Mesendoderm (in vitro differentiated cells): Measurements from ENCODE around the gene PLEKHA1.

Source experiments
- DNase-seq: peaks from one replicate; pipeline ENCODE4 v3.0.0; 2013
- H2AK5ac ChIP-seq: 2 replicates; pipeline ENCODE4 v1.6.1; 2013; ENCODE audit warnings: low read length, inconsistent platforms
- H2BK120ac ChIP-seq: 2 replicates; pipeline ENCODE4 v1.6.1; 2013; ENCODE audit warnings: low read depth, mild to moderate bottlenecking, low read length, moderate library complexity, mixed read lengths
- H2BK15ac ChIP-seq: replicated peaks from 2 replicates; pipeline ENCODE4 v1.6.1; 2013; ENCODE audit warnings: low read depth, mild to moderate bottlenecking, moderate library complexity
- H2BK5ac ChIP-seq: 2 replicates; pipeline ENCODE4 v1.6.1; 2013; ENCODE audit warnings: low read length, inconsistent platforms
- H3K18ac ChIP-seq: 2 replicates; pipeline ENCODE4 v1.6.1; 2013; ENCODE audit warnings: mild to moderate bottlenecking, low read length, mixed read lengths
- H3K23ac ChIP-seq: one replicate; pipeline ENCODE4 v1.6.1; 2013; ENCODE audit warnings: low read length
- H3K27ac ChIP-seq: 2 replicates; pipeline ENCODE4 v1.5.1; 2013; ENCODE audit warnings: low read depth, mild to moderate bottlenecking, inconsistent platforms, low read length, moderate library complexity
- H3K27me3 ChIP-seq: 2 replicates; pipeline ENCODE4 v1.6.1; 2013; ENCODE audit warnings: low read length, control low read depth, mild to moderate bottlenecking, inconsistent platforms; ENCODE audit not compliant: insufficient read depth, poor library complexity
- H3K36me3 ChIP-seq: 2 replicates; pipeline ENCODE4 v1.6.1; 2013; ENCODE audit warnings: low read length, inconsistent platforms; ENCODE audit not compliant: control insufficient read depth, insufficient read depth
- H3K4ac ChIP-seq: one replicate; pipeline ENCODE4 v1.6.1; 2013; ENCODE audit warnings: low read depth, mild to moderate bottlenecking, low read length, moderate library complexity
- H3K4me1 ChIP-seq: 2 replicates; pipeline ENCODE4 v1.6.1; 2013; ENCODE audit warnings: low read depth, low read length, inconsistent platforms; ENCODE audit not compliant: control insufficient read depth
- H3K4me2 ChIP-seq: 2 replicates; pipeline ENCODE4 v1.6.1; 2013; ENCODE audit warnings: low read length
- H3K4me3 ChIP-seq: 2 replicates; pipeline ENCODE4 v1.5.1; 2013; ENCODE audit warnings: mild to moderate bottlenecking, low read length
- H3K56ac ChIP-seq: one replicate; pipeline ENCODE4 v1.6.1; 2013; ENCODE audit warnings: low read length
- H3K79me1 ChIP-seq: 2 replicates; pipeline ENCODE4 v1.6.1; 2013; ENCODE audit warnings: low read length, inconsistent platforms
- H3K79me2 ChIP-seq: 2 replicates; pipeline ENCODE4 v1.6.1; 2013; ENCODE audit warnings: mild to moderate bottlenecking, low read length; ENCODE audit not compliant: control insufficient read depth, insufficient read depth
- H3K9ac ChIP-seq: 2 replicates; pipeline ENCODE4 v1.6.1; 2013; ENCODE audit warnings: low read length, inconsistent platforms
- H4K5ac ChIP-seq: one replicate; pipeline ENCODE4 v1.6.1; 2013; ENCODE audit warnings: low read length
- H4K8ac ChIP-seq: one replicate; pipeline ENCODE4 v1.6.1; 2013; ENCODE audit warnings: low read depth, mild to moderate bottlenecking, control low read depth, low read length, moderate library complexity
- WGBS: extraction: QIAGEN DNeasy Blood & Tissue Kit; methylation state at CpG from one replicate; pipeline ENCODE4 v1.1.7; 2013; ENCODE audit warnings: low lambda C conversion rate, missing lambda C conversion rate; ENCODE audit not compliant: insufficient coverage; ENCODE audit errors: extremely low coverage; 5-methylcytosine and 5-hydroxymethylcytosine counted together

The PLEKHA1 gene

GRCh38 chr10:122445469-122445868, 71.0 kb downstream of the PLEKHA1 start:
- H3K4ac ChIP-seq = no peak overlapping the region
- no peak overlapping the region for H3K27ac ChIP-seq
- H2BK15ac ChIP-seq = no peak overlapping the region
- no peak overlapping the region for H3K23ac ChIP-seq
- H2BK5ac ChIP-seq = no peak overlapping the region
- no peaks in the 10 kb centered on the region for H3K79me2 ChIP-seq
- H4K5ac ChIP-seq = no peak overlapping the region
- no peaks in the 10 kb centered on the region for H3K36me3 ChIP-seq
- DNase-seq = no peak
- no peaks in the 10 kb centered on the region for H3K27me3 ChIP-seq
- H3K4me3 ChIP-seq = no peak overlapping the region
- no CpG with 5 or more reads among the region's 1 CpG for WGBS
- no peak overlapping the region for H3K9ac ChIP-seq
- no peak overlapping the region for H3K18ac ChIP-seq
- no peaks in the 10 kb centered on the region for H3K4me1 ChIP-seq
- H3K79me1 ChIP-seq = no peaks in the 10 kb centered on the region
- H4K8ac ChIP-seq = no peak overlapping the region
- H2BK120ac ChIP-seq = no peak overlapping the region
- no peak overlapping the region for H3K56ac ChIP-seq
- no peak overlapping the region for H3K4me2 ChIP-seq
- no peak overlapping the region for H2AK5ac ChIP-seq

- DNase-seq = no peak
- no peaks in the 10 kb centered on the region for H3K36me3 ChIP-seq
- H3K9ac ChIP-seq = no peak overlapping the region
- H3K4me3 ChIP-seq = no peak overlapping the region
- no peak overlapping the region for H3K27ac ChIP-seq
- no peaks in the 10 kb centered on the region for H3K4me1 ChIP-seq
- no peak overlapping the region for H3K23ac ChIP-seq
- H4K8ac ChIP-seq = no peak overlapping the region
- H2BK120ac ChIP-seq = no peak overlapping the region
- H4K5ac ChIP-seq = no peak overlapping the region
- no peak overlapping the region for H3K18ac ChIP-seq
- H2BK15ac ChIP-seq = no peak overlapping the region
- no peaks in the 10 kb centered on the region for H3K27me3 ChIP-seq
- H2BK5ac ChIP-seq = no peak overlapping the region
- H3K56ac ChIP-seq = no peak overlapping the region
- H3K4me2 ChIP-seq = no peak overlapping the region
- no peak overlapping the region for H2AK5ac ChIP-seq
- H3K4ac ChIP-seq = no peak overlapping the region
- H3K79me1 ChIP-seq = no peaks in the 10 kb centered on the region
- H3K79me2 ChIP-seq = no peaks in the 10 kb centered on the region
Observed at GRCh38 chr10:122445904-122446303, 71.4 kb downstream of the PLEKHA1 start.

- no CpG with 5 or more reads among the region's 2 CpGs for WGBS
- H3K36me3 ChIP-seq = no peaks in the 10 kb centered on the region
Observed at GRCh38 chr10:122446668-122447423, 72.3 kb downstream of the PLEKHA1 start.

GRCh38 chr10:122448600-122448999, 74.1 kb downstream of the PLEKHA1 start:
- Histone ChIP-seq H3K79me1 (no peaks in the 10 kb centered on the region), H3K4ac (no peak overlapping the region), H2BK5ac (no peak overlapping the region), H3K36me3 (no peaks in the 10 kb centered on the region), H2BK15ac (no peak overlapping the region), H2BK120ac (no peak overlapping the region), H4K5ac (no peak overlapping the region), H3K9ac (no peak overlapping the region), H3K4me2 (no peak overlapping the region), H3K4me1 (no peaks in the 10 kb centered on the region), H3K79me2 (no peaks in the 10 kb centered on the region), H3K56ac (no peak overlapping the region), H3K23ac (no peak overlapping the region), H2AK5ac (no peak overlapping the region), H3K27ac (no peak overlapping the region), H3K4me3 (no peak overlapping the region), H4K8ac (no peak overlapping the region), H3K18ac (no peak overlapping the region), H3K27me3 (no peaks in the 10 kb centered on the region)
- no peak for DNase-seq
- no CpG with 5 or more reads among the region's 3 CpGs for WGBS

More at GRCh38 chr10:122446668-122447423, 72.3 kb downstream of the PLEKHA1 start:
- H3K23ac ChIP-seq = no peak overlapping the region
- H3K79me2 ChIP-seq = no peaks in the 10 kb centered on the region
- DNase-seq = peak; percentile 65
- H3K4me2 ChIP-seq = no peak overlapping the region
- no peak overlapping the region for H4K8ac ChIP-seq
- no peak overlapping the region for H3K9ac ChIP-seq
- no peak overlapping the region for H2BK120ac ChIP-seq
- no peak overlapping the region for H3K27ac ChIP-seq
- H4K5ac ChIP-seq = no peak overlapping the region
- H3K4me3 ChIP-seq = no peak overlapping the region
- no peak overlapping the region for H2BK5ac ChIP-seq
- H2AK5ac ChIP-seq = no peak overlapping the region
- no peaks in the 10 kb centered on the region for H3K4me1 ChIP-seq
- no peaks in the 10 kb centered on the region for H3K27me3 ChIP-seq
- no peak overlapping the region for H3K56ac ChIP-seq
- no peak overlapping the region for H3K18ac ChIP-seq
- H3K79me1 ChIP-seq = no peaks in the 10 kb centered on the region
- H2BK15ac ChIP-seq = no peak overlapping the region
- no peak overlapping the region for H3K4ac ChIP-seq

- no peak for DNase-seq
- no CpG with 5 or more reads among the region's 4 CpGs for WGBS
- H3K27ac ChIP-seq = no peak overlapping the region
Observed at GRCh38 chr10:122449153-122449552, 74.6 kb downstream of the PLEKHA1 start.

More at GRCh38 chr10:122449153-122449552, 74.6 kb downstream of the PLEKHA1 start:
- Histone ChIP-seq H2AK5ac (no peak overlapping the region), H3K79me1 (no peaks in the 10 kb centered on the region), H3K27me3 (no peaks in the 10 kb centered on the region), H4K5ac (no peak overlapping the region), H4K8ac (no peak overlapping the region), H3K4me2 (no peak overlapping the region), H3K56ac (no peak overlapping the region), H3K36me3 (no peaks in the 10 kb centered on the region), H3K9ac (no peak overlapping the region), H3K18ac (no peak overlapping the region), H3K4me3 (no peak overlapping the region), H3K79me2 (no peaks in the 10 kb centered on the region), H3K4ac (no peak overlapping the region), H2BK120ac (no peak overlapping the region), H3K23ac (no peak overlapping the region), H3K4me1 (no peaks in the 10 kb centered on the region), H2BK5ac (no peak overlapping the region), H2BK15ac (no peak overlapping the region)
